PC-9 (cell line): ENCODE data around the gene EBF4. TPM values are rescaled to one million over a fixed set of nuclear protein-coding genes. Genes with fewer than 3 reads are reported as not detected.

Experiments
- BruUV-seq: library from RNA; stranded (reverse); fragments of 400-500 nt; replicated peaks from 2 replicates; lab custom pipeline; 2021; lab: Mats Ljungman, UMichigan
- CTCF ChIA-PET: fragments of 300-600 bp; sonication (Branson Sonifier 250); formaldehyde crosslinking; loops from one replicate; lab custom pipeline; 2022; ENCODE audit warnings: antibody characterized with exemption; lab: Charles Lee
- POLR2A ChIA-PET: fragments of 300-600 bp; sonication (Branson Sonifier 250); formaldehyde crosslinking; loops from one replicate; lab custom pipeline; 2022; ENCODE audit warnings: antibody characterized with exemption; ENCODE audit not compliant: unreplicated experiment; lab: Charles Lee
- DNase-seq, 2 experiments: peaks; one replicate each; pipeline versions ENCODE4 v3.0.0 to v3.0.0-alpha.2; 2015 to 2022; ENCODE audit warnings: mixed read lengths in 1 of 2
- H2AFZ ChIP-seq: fragments of 200-600 bp; sonication (generic); 2 replicates; pipeline ENCODE4 v1.8.1; 2017; ENCODE audit warnings: antibody characterized with exemption
- H3F3A ChIP-seq: fragments of 200-600 bp; sonication (generic); 2 replicates; pipeline ENCODE4 v1.8.1; 2017; ENCODE audit warnings: antibody characterized with exemption, mild to moderate bottlenecking, low read depth; ENCODE audit not compliant: insufficient read depth
- H3K27ac ChIP-seq: fragments of 200-600 bp; sonication (generic); 2 replicates; pipeline ENCODE4 v1.6.1; 2016; ENCODE audit warnings: mixed run types
- H3K27me3 ChIP-seq: fragments of 200-600 bp; sonication (generic); 2 replicates; pipeline ENCODE4 v1.6.1; 2016; ENCODE audit warnings: low read depth, mixed run types; ENCODE audit not compliant: insufficient read depth
- H3K36me3 ChIP-seq: fragments of 200-600 bp; sonication (generic); 2 replicates; pipeline ENCODE4 v1.6.1; 2016; ENCODE audit warnings: low read depth, mixed run types
- H3K4me1 ChIP-seq: fragments of 200-600 bp; sonication (generic); replicated peaks from 2 replicates; pipeline ENCODE4 v1.6.1; 2016; ENCODE audit warnings: mixed run types; ENCODE audit not compliant: insufficient read depth
- H3K4me2 ChIP-seq: fragments of 200-600 bp; sonication (generic); 2 replicates; pipeline ENCODE4 v1.6.1; 2017; ENCODE audit warnings: mixed run types
- H3K4me3 ChIP-seq: fragments of 200-600 bp; sonication (generic); 2 replicates; pipeline ENCODE4 v1.6.1; 2016; ENCODE audit warnings: mixed run types
- H3K79me2 ChIP-seq: fragments of 200-600 bp; sonication (generic); 2 replicates; pipeline ENCODE4 v1.6.1; 2017; ENCODE audit warnings: low read depth, mixed run types
- H3K9me2 ChIP-seq: fragments of 200-600 bp; sonication (generic); 2 replicates; pipeline ENCODE4 v1.8.1; 2017; ENCODE audit warnings: mild to moderate bottlenecking; ENCODE audit not compliant: insufficient read depth
- H3K9me3 ChIP-seq: fragments of 200-600 bp; sonication (generic); 2 replicates; pipeline ENCODE4 v1.8.1; 2016; ENCODE audit warnings: low read depth; ENCODE audit not compliant: insufficient read depth
- H4K20me1 ChIP-seq: fragments of 200-600 bp; sonication (generic); 2 replicates; pipeline ENCODE4 v1.8.1; 2017; ENCODE audit not compliant: insufficient read depth
- CTCF ChIP-seq: fragments of 200-600 bp; sonication (generic); conservative IDR thresholded peaks from 2 replicates; pipeline ENCODE4 v1.6.1; 2017; ENCODE audit warnings: mixed run types, antibody characterized with exemption, mild to moderate bottlenecking, moderate library complexity
- EZH2 ChIP-seq: fragments of 200-600 bp; sonication (generic); IDR thresholded peaks from 2 replicates; pipeline ENCODE4 v1.8.0; 2017; ENCODE audit warnings: antibody characterized with exemption, low read depth
- intact Hi-C: fragments of 100-400 bp; cut with micrococcal nuclease; formaldehyde crosslinking; loops from one replicate; pipeline ENCODE4 v1.10.0; 2022; ENCODE audit not compliant: unreplicated experiment
- total RNA-seq: library from RNA; stranded (reverse); gene quantifications from 2 replicates; pipeline ENCODE4 v1.2.3, GENCODE V29; 2021

Gene EBF4
- total RNA-seq, 1 experiment from 2014 or later, result 5.1 TPM

GRCh38 chr20:2687514-2687913 is 5.1 kb upstream of the EBF4 start:
- Histone ChIP-seq H3K4me3 (no peak overlapping the region), H3K27me3 (peaks cover 57% of the 10 kb centered on the region), H3K9me3 (no peaks in the 10 kb centered on the region), H3K27ac (no peak overlapping the region), H3F3A (no peaks in the 10 kb centered on the region), H3K4me1 (no peaks in the 10 kb centered on the region), H4K20me1 (no peaks in the 10 kb centered on the region), H2AFZ (no peak overlapping the region), H3K79me2 (no peaks in the 10 kb centered on the region), H3K36me3 (no peaks in the 10 kb centered on the region), H3K9me2 (no peaks in the 10 kb centered on the region), H3K4me2 (peak overlapping the region; percentile 5; the same call in 1 of the 2 replicates)
- no TSS peak for BruUV-seq
- CTCF ChIA-PET, result no interaction called here
- DNase-seq, result no peak
- TF ChIP-seq EZH2, result no peak
- TF ChIP-seq CTCF, result no peak
- POLR2A ChIA-PET, result no interaction called here
- intact Hi-C loops, result no loop called here

- Histone ChIP-seq H3K9me2 (no peaks in the 10 kb centered on the region), H3K4me3 (no peak overlapping the region), H3K79me2 (no peaks in the 10 kb centered on the region), H3K36me3 (no peaks in the 10 kb centered on the region), H4K20me1 (no peaks in the 10 kb centered on the region), H3K4me1 (no peaks in the 10 kb centered on the region), H3K27me3 (peaks cover 57% of the 10 kb centered on the region), H3K9me3 (no peaks in the 10 kb centered on the region), H2AFZ (no peak overlapping the region), H3K4me2 (peak overlapping the region; percentile 5; the same call in 1 of the 2 replicates), H3K27ac (no peak overlapping the region), H3F3A (no peaks in the 10 kb centered on the region)
- POLR2A ChIA-PET, result interaction anchor here (0.5 kb wide), 1 partner anchor 1382 kb away, joined by 3 read pairs; no protein-coding TSS in a partner anchor
- CTCF ChIA-PET, result no interaction called here
- DNase-seq, result peak in 1 of 2 experiments; percentile 43
- BruUV-seq, result no TSS peak
- TF ChIP-seq EZH2 (no peak), CTCF (peak; percentile 56)
- intact Hi-C loops, result loop anchor here (1.0 to 2.0 kb wide), 3 partner anchors 55 to 313 kb away; no protein-coding TSS in a partner anchor
Measured at GRCh38 chr20:2688041-2688591, 4.5 kb upstream of the EBF4 start.

- no peak overlapping the region for H3K27ac ChIP-seq
- H3K36me3 ChIP-seq, result no peaks in the 10 kb centered on the region
- H3K27me3 ChIP-seq, result peaks cover 75% of the 10 kb centered on the region
- no peaks in the 10 kb centered on the region for H3K79me2 ChIP-seq
- no peak for DNase-seq
- no TSS peak for BruUV-seq
- H3K9me3 ChIP-seq, result no peaks in the 10 kb centered on the region
- H3K4me1 ChIP-seq, result no peaks in the 10 kb centered on the region
- H3K4me3 ChIP-seq, result no peak overlapping the region
- intact Hi-C loops, result loop anchor here (10.0 kb wide), 1 partner anchor 625 kb away; no protein-coding TSS in a partner anchor
- ChIA-PET CTCF (no interaction called here), POLR2A (no interaction called here)
- H3F3A ChIP-seq, result no peaks in the 10 kb centered on the region
- TF ChIP-seq CTCF (no peak), EZH2 (no peak)
- no peaks in the 10 kb centered on the region for H4K20me1 ChIP-seq
- H3K4me2 ChIP-seq, result no peak overlapping the region
- no peak overlapping the region for H2AFZ ChIP-seq
- H3K9me2 ChIP-seq, result no peaks in the 10 kb centered on the region
Measured at GRCh38 chr20:2690213-2690612, 2.4 kb upstream of the EBF4 start.
